CD4-positive, CD25-positive, alpha-beta regulatory T cell (primary cell): ENCODE data around the gene CNOT8. TPM values are rescaled to one million over a fixed set of nuclear protein-coding genes. Genes with fewer than 3 reads are reported as not detected.

ENCODE experiments used
- ATAC-seq, 2 donors: fragments of 150-1000 bp; cut with Tn5 transposase; one replicate each; pipeline ENCODE4 v1.10.0; 2021; ENCODE audit warnings: low read depth in 2 of 2, moderate number of reproducible peaks in 2 of 2, moderate library complexity in 1 of 2
- DNase-seq, 3 donors: peaks; one replicate each; pipeline versions ENCODE4 v3.0.0 to v3.0.0-alpha.2; 2012 to 2022; ENCODE audit warnings: mixed read lengths in 1 of 3
- H3K27ac ChIP-seq: one replicate; pipeline ENCODE4 v1.7.0; 2013; ENCODE audit warnings: mild to moderate bottlenecking, low read length; ENCODE audit not compliant: insufficient read depth, poor library complexity, severe bottlenecking
- H3K27me3 ChIP-seq: one replicate; pipeline ENCODE4 v1.7.0; 2013; ENCODE audit warnings: low read length; ENCODE audit not compliant: control insufficient read depth, insufficient read depth
- H3K36me3 ChIP-seq: one replicate; pipeline ENCODE4 v1.7.0; 2013; ENCODE audit warnings: mild to moderate bottlenecking, low read length, moderate library complexity; ENCODE audit not compliant: control insufficient read depth, insufficient read depth
- H3K4me1 ChIP-seq: 2 replicates; pipeline ENCODE4 v1.7.0; 2013; ENCODE audit warnings: mild to moderate bottlenecking, low read length; ENCODE audit not compliant: insufficient read depth, control insufficient read depth, poor library complexity, severe bottlenecking
- H3K4me3 ChIP-seq: one replicate; pipeline ENCODE4 v1.7.0; 2013; ENCODE audit warnings: low read depth, mild to moderate bottlenecking, low read length, moderate library complexity
- H3K9me3 ChIP-seq, 2 experiments: 1 replicate in 1 of 2; 2 replicates in 1 of 2; pipeline ENCODE4 v1.7.0; 2013; ENCODE audit warnings: low read length in 2 of 2, mild to moderate bottlenecking in 1 of 2, moderate library complexity in 1 of 2; ENCODE audit not compliant: control insufficient read depth in 2 of 2
- H3K27ac Mint-ChIP-seq, 3 donors: one replicate each; pipeline ENCODE4 v1.8.0; 2020 to 2022; ENCODE audit warnings: mild to moderate bottlenecking in 3 of 3, mixed read lengths in 3 of 3, moderate library complexity in 2 of 3
- H3K27me3 Mint-ChIP-seq: one replicate; pipeline ENCODE4 v1.8.0; 2022; ENCODE audit warnings: mild to moderate bottlenecking, mixed read lengths
- H3K36me3 Mint-ChIP-seq: one replicate; pipeline ENCODE4 v1.8.0; 2020; ENCODE audit warnings: mixed read lengths
- H3K4me1 Mint-ChIP-seq, 4 donors: one replicate each; pipeline ENCODE4 v1.8.0; 2020 to 2022; ENCODE audit warnings: mixed read lengths in 4 of 4, mild to moderate bottlenecking in 1 of 4
- H3K4me3 Mint-ChIP-seq, 4 donors: one replicate each; pipeline ENCODE4 v1.8.0; 2020 to 2022; ENCODE audit warnings: mild to moderate bottlenecking in 4 of 4, mixed read lengths in 4 of 4, moderate library complexity in 3 of 4
- H3K9me3 Mint-ChIP-seq, 7 donors: one replicate each; pipeline ENCODE4 v1.8.0; 2020 to 2022; ENCODE audit warnings: mixed read lengths in 7 of 7, mild to moderate bottlenecking in 3 of 7, moderate library complexity in 2 of 7
- polyA plus RNA-seq, 4 donors: library from polyadenylated mRNA; unstranded; fragments of 300-500 nt; fragmentation: Illumina TruSeq; gene quantifications; one replicate each; pipeline ENCODE4 v1.2.3, GENCODE V29; 2021
- total RNA-seq: library from RNA; stranded (reverse); gene quantifications from one replicate; pipeline ENCODE4 v1.2.3, GENCODE V29; 2022

The CNOT8 gene
- total RNA-seq (121 TPM), polyA plus RNA-seq (100 to 1,000 TPM; 173 to 199 (median 184) TPM)

- H3K27ac ChIP-seq, result peak within 1 kb of the TSS; percentile 99
- ATAC-seq (peak; percentile 86 to 88), DNase-seq (peak; percentile 93 to 98 (median 97))
- peak within 1 kb of the TSS; percentile 92 to 96 (median 94) for H3K4me3 Mint-ChIP-seq
- peak within 1 kb of the TSS; percentile 97 for H3K4me3 ChIP-seq
- peaks cover 19 to 47% (median 36%) of the 10 kb centered on the region in 4 donors for H3K4me1 Mint-ChIP-seq
- H3K27me3 ChIP-seq, result no peaks in the 10 kb centered on the region
- H3K4me1 ChIP-seq, result peaks cover 54% of the 10 kb centered on the region
- H3K9me3 ChIP-seq, result no peaks in the 10 kb centered on the region
- H3K36me3 Mint-ChIP-seq, result peaks cover 14% of the 10 kb centered on the region
- H3K9me3 Mint-ChIP-seq, result no peaks in the 10 kb centered on the region
- peaks cover 4% of the 10 kb centered on the region for H3K36me3 ChIP-seq
- H3K27me3 Mint-ChIP-seq, result no peaks in the 10 kb centered on the region
- peak within 1 kb of the TSS; percentile 97 to 100 (median 98) for H3K27ac Mint-ChIP-seq
Measured at GRCh38 chr5:154858297-154858971, at the start of gene CNOT8. TSS of gene CNOT8 (plus strand) at chr5:154858627. CDS start at chr5:154863279, 4,652 bp downstream.

GRCh38 chr5:154811239-154811638, 47.2 kb upstream of the CNOT8 start:
- Mint-ChIP-seq H3K9me3 (no peaks in the 10 kb centered on the region), H3K36me3 (peaks cover 44% of the 10 kb centered on the region), H3K4me3 (no peak overlapping the region), H3K27ac (no peak overlapping the region), H3K4me1 (peaks cover 7 to 23% (median 9%) of the 10 kb centered on the region in 4 donors), H3K27me3 (no peaks in the 10 kb centered on the region)
- Histone ChIP-seq H3K4me3 (no peak overlapping the region), H3K4me1 (peaks cover 10% of the 10 kb centered on the region), H3K9me3 (no peaks in the 10 kb centered on the region), H3K27ac (no peak overlapping the region), H3K27me3 (no peaks in the 10 kb centered on the region), H3K36me3 (peaks cover 78% of the 10 kb centered on the region)
- ATAC-seq, result no peak
- no peak for DNase-seq

GRCh38 chr5:154811653-154812465, 46.6 kb upstream of the CNOT8 start:
- peaks cover 42% of the 10 kb centered on the region for H3K36me3 Mint-ChIP-seq
- ATAC-seq, result peak; percentile 69 to 71
- Histone ChIP-seq H3K9me3 (no peaks in the 10 kb centered on the region), H3K27me3 (no peaks in the 10 kb centered on the region), H3K4me1 (peaks cover 10% of the 10 kb centered on the region), H3K4me3 (no peak overlapping the region), H3K36me3 (peaks cover 80% of the 10 kb centered on the region), H3K27ac (no peak overlapping the region)
- no peaks in the 10 kb centered on the region for H3K9me3 Mint-ChIP-seq
- peak overlapping the region in 1 of 3 donors; percentile 0 for H3K27ac Mint-ChIP-seq
- no peaks in the 10 kb centered on the region for H3K27me3 Mint-ChIP-seq
- peak; percentile 48 to 76 (median 66) for DNase-seq
- H3K4me3 Mint-ChIP-seq, result no peak overlapping the region
- H3K4me1 Mint-ChIP-seq, result peaks cover 7 to 23% (median 10%) of the 10 kb centered on the region in 4 donors

- no peaks in the 10 kb centered on the region for H3K9me3 ChIP-seq
- H3K4me3 Mint-ChIP-seq, result no peak overlapping the region
- H3K27ac ChIP-seq, result no peak overlapping the region
- H3K4me1 Mint-ChIP-seq, result peaks cover 7 to 23% (median 10%) of the 10 kb centered on the region in 4 donors
- H3K36me3 Mint-ChIP-seq, result peaks cover 42% of the 10 kb centered on the region
- DNase-seq, result no peak
- ATAC-seq, result no peak
- H3K36me3 ChIP-seq, result peaks cover 83% of the 10 kb centered on the region
- H3K27ac Mint-ChIP-seq, result peak overlapping the region in 2 of 3 donors; percentile 51 to 71
- H3K4me1 ChIP-seq, result peaks cover 10% of the 10 kb centered on the region
- H3K27me3 Mint-ChIP-seq, result no peaks in the 10 kb centered on the region
- no peaks in the 10 kb centered on the region for H3K27me3 ChIP-seq
- H3K9me3 Mint-ChIP-seq, result no peaks in the 10 kb centered on the region
- no peak overlapping the region for H3K4me3 ChIP-seq
Measured at GRCh38 chr5:154813158-154813557, 45.3 kb upstream of the CNOT8 start.

- Histone ChIP-seq H3K27me3 (no peaks in the 10 kb centered on the region), H3K4me3 (no peak overlapping the region), H3K4me1 (peaks cover 10% of the 10 kb centered on the region), H3K9me3 (no peaks in the 10 kb centered on the region), H3K36me3 (peaks cover 83% of the 10 kb centered on the region), H3K27ac (peak overlapping the region; percentile 14)
- Mint-ChIP-seq H3K27ac (peak overlapping the region in 1 of 3 donors; percentile 51), H3K4me1 (peaks cover 7 to 23% (median 10%) of the 10 kb centered on the region in 4 donors), H3K9me3 (no peaks in the 10 kb centered on the region), H3K4me3 (no peak overlapping the region), H3K36me3 (peaks cover 44% of the 10 kb centered on the region), H3K27me3 (no peaks in the 10 kb centered on the region)
- DNase-seq, result peak in 1 of 3 donors; percentile 56
- ATAC-seq, result peak in 1 of 2 donors; percentile 62
Measured at GRCh38 chr5:154813736-154814135, 44.7 kb upstream of the CNOT8 start.

- Mint-ChIP-seq H3K4me3 (no peak overlapping the region), H3K27ac (peak overlapping the region in 2 of 3 donors; percentile 81), H3K27me3 (no peaks in the 10 kb centered on the region), H3K9me3 (no peaks in the 10 kb centered on the region), H3K4me1 (peaks cover 7 to 23% (median 10%) of the 10 kb centered on the region in 4 donors), H3K36me3 (peaks cover 45% of the 10 kb centered on the region)
- DNase-seq, result no peak
- H3K9me3 ChIP-seq, result no peaks in the 10 kb centered on the region
- H3K4me3 ChIP-seq, result no peak overlapping the region
- ATAC-seq, result no peak
- H3K27me3 ChIP-seq, result no peaks in the 10 kb centered on the region
- peaks cover 10% of the 10 kb centered on the region for H3K4me1 ChIP-seq
- H3K36me3 ChIP-seq, result peaks cover 77% of the 10 kb centered on the region
- H3K27ac ChIP-seq, result no peak overlapping the region
Measured at GRCh38 chr5:154815025-154815424, 43.4 kb upstream of the CNOT8 start.

GRCh38 chr5:154815684-154816247, 42.7 kb upstream of the CNOT8 start:
- H3K27me3 ChIP-seq, result no peaks in the 10 kb centered on the region
- H3K36me3 ChIP-seq, result peaks cover 75% of the 10 kb centered on the region
- Mint-ChIP-seq H3K27ac (peak overlapping the region; percentile 81 to 95 (median 81)), H3K27me3 (no peaks in the 10 kb centered on the region), H3K4me3 (no peak overlapping the region), H3K4me1 (peaks cover 7 to 23% (median 10%) of the 10 kb centered on the region in 4 donors), H3K36me3 (peaks cover 48% of the 10 kb centered on the region), H3K9me3 (no peaks in the 10 kb centered on the region)
- no peak overlapping the region for H3K27ac ChIP-seq
- H3K4me3 ChIP-seq, result no peak overlapping the region
- ATAC-seq, result no peak
- no peak for DNase-seq
- H3K9me3 ChIP-seq, result no peaks in the 10 kb centered on the region
- H3K4me1 ChIP-seq, result peaks cover 10% of the 10 kb centered on the region
